KOPT-K1 (cell line): ENCODE measurements around the gene MYMK.

Experiments used
- H3K27ac ChIP-seq: fragments of 200-600 bp; sonication (generic); 2 replicates; pipeline ENCODE4 v1.5.1; 2016; ENCODE audit warnings: antibody characterized with exemption, mild to moderate bottlenecking, low read depth, low read length; ENCODE audit not compliant: poor library complexity, severe bottlenecking
- H3K36me3 ChIP-seq: fragments of 200-600 bp; sonication (generic); 2 replicates; pipeline ENCODE4 v1.5.1; 2017; ENCODE audit warnings: antibody characterized with exemption, mild to moderate bottlenecking, low read length, moderate library complexity; ENCODE audit not compliant: insufficient read depth
- H3K9me3 ChIP-seq: fragments of 200-600 bp; sonication (generic); 2 replicates; pipeline ENCODE4 v1.5.1; 2017; ENCODE audit warnings: antibody characterized with exemption, low read length, mild to moderate bottlenecking; ENCODE audit not compliant: insufficient read depth, poor library complexity, severe bottlenecking

MYMK gene

GRCh38 chr9:133520121-133520835, 4.5 kb downstream of the MYMK start:
- no peak overlapping the region for H3K27ac ChIP-seq
- H3K36me3 ChIP-seq = no peaks in the 10 kb centered on the region
- no peaks in the 10 kb centered on the region for H3K9me3 ChIP-seq

GRCh38 chr9:133519693-133520092, 5.1 kb downstream of the MYMK start:
- no peaks in the 10 kb centered on the region for H3K9me3 ChIP-seq
- H3K36me3 ChIP-seq = no peaks in the 10 kb centered on the region
- H3K27ac ChIP-seq = no peak overlapping the region

GRCh38 chr9:133518706-133519449, 5.9 kb downstream of the MYMK start:
- Histone ChIP-seq H3K27ac (no peak overlapping the region), H3K36me3 (no peaks in the 10 kb centered on the region), H3K9me3 (no peaks in the 10 kb centered on the region)

- Histone ChIP-seq H3K27ac (no peak overlapping the region), H3K9me3 (no peaks in the 10 kb centered on the region), H3K36me3 (no peaks in the 10 kb centered on the region)
These were observed 6.6 kb downstream of the MYMK start for GRCh38 chr9:133518200-133518599.

GRCh38 chr9:133517711-133518110, 7.0 kb downstream of the MYMK start:
- Histone ChIP-seq H3K9me3 (no peaks in the 10 kb centered on the region), H3K27ac (no peak overlapping the region), H3K36me3 (no peaks in the 10 kb centered on the region)

- H3K9me3 ChIP-seq = no peaks in the 10 kb centered on the region
- H3K36me3 ChIP-seq = no peaks in the 10 kb centered on the region
- no peak overlapping the region for H3K27ac ChIP-seq
These were observed 7.8 kb downstream of the MYMK start for GRCh38 chr9:133516961-133517350.

GRCh38 chr9:133516256-133516960, 8.4 kb downstream of the MYMK start:
- Histone ChIP-seq H3K27ac (no peak overlapping the region), H3K36me3 (no peaks in the 10 kb centered on the region), H3K9me3 (no peaks in the 10 kb centered on the region)

GRCh38 chr9:133515615-133516255, 9.0 kb downstream of the MYMK start:
- no peak overlapping the region for H3K27ac ChIP-seq
- H3K9me3 ChIP-seq = no peaks in the 10 kb centered on the region
- no peaks in the 10 kb centered on the region for H3K36me3 ChIP-seq

- H3K36me3 ChIP-seq = no peaks in the 10 kb centered on the region
- H3K27ac ChIP-seq = no peak overlapping the region
- H3K9me3 ChIP-seq = no peaks in the 10 kb centered on the region
These were observed 9.5 kb downstream of the MYMK start for GRCh38 chr9:133515240-133515610.

GRCh38 chr9:133514460-133515239, 10.1 kb downstream of the MYMK start:
- no peaks in the 10 kb centered on the region for H3K9me3 ChIP-seq
- H3K36me3 ChIP-seq = no peaks in the 10 kb centered on the region
- H3K27ac ChIP-seq = no peak overlapping the region

GRCh38 chr9:133513214-133514100, 11.3 kb downstream of the MYMK start:
- Histone ChIP-seq H3K27ac (no peak overlapping the region), H3K36me3 (no peaks in the 10 kb centered on the region), H3K9me3 (no peaks in the 10 kb centered on the region)

- H3K9me3 ChIP-seq = no peaks in the 10 kb centered on the region
- H3K27ac ChIP-seq = no peak overlapping the region
- H3K36me3 ChIP-seq = no peaks in the 10 kb centered on the region
These were observed 12.2 kb downstream of the MYMK start for GRCh38 chr9:133512253-133513213.

GRCh38 chr9:133511607-133512006, 13.2 kb downstream of the MYMK start:
- H3K36me3 ChIP-seq = no peaks in the 10 kb centered on the region
- no peak overlapping the region for H3K27ac ChIP-seq
- H3K9me3 ChIP-seq = no peaks in the 10 kb centered on the region
